Gastroesophageal sphincter (tissue), 4 donors: ENCODE measurements around the gene ITGB8. TPM values are rescaled to one million over a fixed set of nuclear protein-coding genes. Genes with fewer than 3 reads are reported as not detected.

Experiments used
- ATAC-seq: fragments of 150-250 bp; one replicate; pipeline ENCODE4 v1.9.1; 2016; ENCODE audit warnings: mild to moderate bottlenecking, moderate library complexity
- H3K27ac ChIP-seq, 4 donors: fragments of 200-600 bp; sonication (generic) in 3 of 4; 1 replicate in 3 of 4; 2 replicates in 1 of 4; pipeline ENCODE4 v1.5.1; 2016 to 2019
- H3K27me3 ChIP-seq: fragments of 200-600 bp; sonication (generic); one replicate; pipeline ENCODE4 v1.5.1; 2019
- H3K36me3 ChIP-seq, 2 donors: fragments of 200-600 bp; sonication (generic); one replicate each; pipeline ENCODE4 v1.5.1; 2019; ENCODE audit warnings: control low read depth in 1 of 2
- H3K4me1 ChIP-seq, 3 donors: fragments of 200-600 bp; sonication (generic); 1 replicate in 2 of 3; 2 replicates in 1 of 3; pipeline ENCODE4 v1.5.1; 2016 to 2019; ENCODE audit warnings: control low read depth in 2 of 3
- H3K4me3 ChIP-seq, 2 donors: fragments of 200-600 bp; sonication (generic); one replicate each; pipeline ENCODE4 v1.5.1; 2019; ENCODE audit warnings: mild to moderate bottlenecking in 1 of 2, moderate library complexity in 1 of 2
- H3K9me3 ChIP-seq, 3 donors: fragments of 200-600 bp; sonication (generic); one replicate each; pipeline ENCODE4 v1.5.1; 2017 to 2019; ENCODE audit warnings: control low read depth in 2 of 3
- CTCF ChIP-seq, 4 experiments: fragments of 200-600 bp in 2 of 4; fragments of 450-650 bp in 2 of 4; sonication (generic) in 1 of 4; IDR thresholded peaks; one replicate each; pipeline ENCODE4 v1.5.1; 2017 to 2019; ENCODE audit warnings: antibody characterized with exemption in 4 of 4, mild to moderate bottlenecking in 2 of 4, moderate library complexity in 2 of 4
- EP300 ChIP-seq: sonication (generic); formaldehyde crosslinking; IDR thresholded peaks from one replicate; pipeline ENCODE4 v1.6.1; 2017; ENCODE audit warnings: antibody characterized with exemption, mild to moderate bottlenecking
- POLR2A ChIP-seq, 2 donors: fragments of 450-650 bp; IDR thresholded peaks; one replicate each; pipeline ENCODE4 v1.6.1; 2017; ENCODE audit warnings: antibody characterized with exemption in 2 of 2, mild to moderate bottlenecking in 2 of 2, moderate library complexity in 1 of 2
- POLR2AphosphoS5 ChIP-seq: sonication (generic); formaldehyde crosslinking; IDR thresholded peaks from one replicate; pipeline ENCODE4 v1.6.1; 2017; ENCODE audit warnings: antibody characterized with exemption
- WGBS, 2 donors: methylation state at CpG; one replicate each; pipeline ENCODE4 v1.1.5; 2018; ENCODE audit warnings: low coverage in 1 of 2; 5-methylcytosine and 5-hydroxymethylcytosine counted together
- total RNA-seq, 4 donors: library from RNA; depleted of rRNA; stranded (reverse); fragments of >200 nt; gene quantifications; one replicate each; pipeline ENCODE4 v1.1.0, GENCODE V29; 2016

Gene ITGB8
- total RNA-seq, 4 donors from 2014 or later, result 16.2 to 34.2 (median 27.1) TPM

GRCh38 chr7:20444030-20444800 lies 113.5 kb downstream of the ITGB8 start:
- Histone ChIP-seq H3K9me3 (peaks cover 0 to 14% (median 0%) of the 10 kb centered on the region in 3 donors), H3K36me3 (no peaks in the 10 kb centered on the region), H3K4me1 (no peaks in the 10 kb centered on the region), H3K27ac (no peak overlapping the region), H3K27me3 (no peaks in the 10 kb centered on the region), H3K4me3 (no peak overlapping the region)
- 7 to 38% methylated on average over 1 to 2 of the region's 2 CpGs for WGBS, 2 donors
- no peak for ATAC-seq
- no peak for TF ChIP-seq EP300
- TF ChIP-seq POLR2A (IDR thresholded peaks at IDR 0.05), result no peak

GRCh38 chr7:20447021-20447650 lies 116.4 kb downstream of the ITGB8 start:
- TF ChIP-seq POLR2A (IDR thresholded peaks at IDR 0.05) (no peak), CTCF (IDR thresholded peaks at IDR 0.05) (no peak), EP300 (no peak), POLR2AphosphoS5 (no peak)
- no peak overlapping the region for H3K4me3 ChIP-seq
- no peak overlapping the region for H3K27ac ChIP-seq
- H3K4me1 ChIP-seq, result no peaks in the 10 kb centered on the region
- no peak for ATAC-seq
- no peaks in the 10 kb centered on the region for H3K36me3 ChIP-seq
- H3K9me3 ChIP-seq, result peaks cover 0 to 14% (median 0%) of the 10 kb centered on the region in 3 donors
- 28 to 43% methylated on average over 2 of the region's 2 CpGs for WGBS, 2 donors
- no peaks in the 10 kb centered on the region for H3K27me3 ChIP-seq

DNA sequence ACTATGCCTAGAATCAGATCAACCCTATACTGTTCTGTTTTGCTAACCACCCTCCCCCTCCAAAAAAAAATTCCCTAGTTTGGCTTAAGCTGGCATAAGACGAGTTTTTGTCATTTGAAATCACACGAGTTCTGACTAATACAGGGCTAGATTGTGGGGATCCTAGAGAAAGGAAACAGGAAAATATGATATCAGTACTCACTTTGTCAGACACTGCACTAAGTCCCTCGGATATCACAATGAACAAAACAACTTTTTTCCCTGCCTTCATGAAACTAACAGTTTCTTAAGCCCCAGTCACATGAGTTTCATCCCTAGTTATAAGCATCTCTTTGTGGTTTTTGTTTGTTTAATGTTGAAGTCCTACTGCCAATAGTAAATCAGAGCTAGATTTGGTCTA lies 118.5 kb downstream of the ITGB8 start:
- H3K4me1 ChIP-seq, result no peaks in the 10 kb centered on the region
- no peak overlapping the region for H3K27ac ChIP-seq
- no peaks in the 10 kb centered on the region for H3K36me3 ChIP-seq
- no peaks in the 10 kb centered on the region for H3K27me3 ChIP-seq
- WGBS, 2 donors, result 57 to 68% methylated on average over 2 to 3 of the region's 3 CpGs
- no peak for TF ChIP-seq POLR2A (IDR thresholded peaks at IDR 0.05)
- no peak for TF ChIP-seq CTCF (IDR thresholded peaks at IDR 0.05)
- no peak for TF ChIP-seq EP300
- peaks cover 0 to 14% (median 0%) of the 10 kb centered on the region in 3 donors for H3K9me3 ChIP-seq
- no peak for ATAC-seq
- no peak overlapping the region for H3K4me3 ChIP-seq

DNA sequence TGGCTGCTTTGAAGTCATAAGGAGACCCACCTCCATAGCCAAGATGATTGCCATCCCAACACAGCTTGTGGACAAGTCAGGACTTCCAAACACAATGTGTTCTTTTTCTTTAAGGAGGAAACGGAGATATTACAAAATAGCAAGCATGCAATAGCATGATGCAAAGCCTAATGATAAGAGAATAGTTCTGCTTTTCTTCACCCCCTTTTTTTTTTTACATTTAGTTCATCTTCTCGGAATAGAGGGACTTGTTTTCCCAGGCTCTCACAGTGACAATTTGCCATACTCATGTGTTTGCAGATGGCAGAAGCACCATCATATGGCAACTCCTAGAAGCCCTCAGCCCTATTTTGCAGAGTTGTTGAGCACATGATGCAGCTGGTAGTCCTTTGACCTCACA lies 119.8 kb downstream of the ITGB8 start:
- no peak for TF ChIP-seq CTCF (IDR thresholded peaks at IDR 0.05)
- TF ChIP-seq POLR2A (IDR thresholded peaks at IDR 0.05), result no peak
- TF ChIP-seq POLR2AphosphoS5, result no peak
- TF ChIP-seq EP300, result no peak
- WGBS, 2 donors, result 76 to 91% methylated on average over 1 to 2 of the region's 2 CpGs
- Histone ChIP-seq H3K4me1 (no peaks in the 10 kb centered on the region), H3K9me3 (peaks cover 0 to 2% (median 0%) of the 10 kb centered on the region in 3 donors), H3K27me3 (no peaks in the 10 kb centered on the region), H3K4me3 (no peak overlapping the region), H3K36me3 (no peaks in the 10 kb centered on the region), H3K27ac (no peak overlapping the region)
- ATAC-seq, result no peak

DNA sequence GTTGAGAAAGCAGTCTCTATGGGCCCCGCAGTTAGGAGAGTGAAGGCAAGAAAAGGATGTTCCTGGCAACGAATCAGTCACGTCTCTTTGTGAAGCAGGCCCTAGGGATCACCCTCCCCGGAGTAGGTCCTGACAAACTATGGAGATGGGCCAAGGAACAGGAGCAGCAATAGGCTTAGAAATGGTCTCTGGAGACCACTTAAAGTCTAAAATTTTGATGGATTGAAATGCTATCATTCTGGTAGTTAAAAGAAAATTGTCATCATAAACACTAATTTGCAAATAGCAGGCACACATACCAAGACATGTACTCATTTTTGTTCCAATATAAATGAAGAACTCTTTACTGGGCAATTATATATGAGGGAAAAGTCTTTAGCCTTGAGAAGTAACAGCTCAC lies 123.5 kb downstream of the ITGB8 start:
- H3K4me3 ChIP-seq, result no peak overlapping the region
- H3K27me3 ChIP-seq, result no peaks in the 10 kb centered on the region
- ATAC-seq, result no peak
- 50% methylated on average over 3 of the region's 4 CpGs; no CpG with 5 or more reads in 1 of the 2 donors for whole genome bisulfite sequencing, 2 donors
- TF ChIP-seq POLR2AphosphoS5, result no peak
- no peak for TF ChIP-seq EP300
- TF ChIP-seq CTCF (IDR thresholded peaks at IDR 0.05), result no peak
- no peak for TF ChIP-seq POLR2A (IDR thresholded peaks at IDR 0.05)
- no peaks in the 10 kb centered on the region for H3K36me3 ChIP-seq
- no peaks in the 10 kb centered on the region for H3K4me1 ChIP-seq
- H3K9me3 ChIP-seq, result no peaks in the 10 kb centered on the region
- H3K27ac ChIP-seq, result no peak overlapping the region
